Measurements from ENCODE around the gene LDLR. TPM values are rescaled to one million over a fixed set of nuclear protein-coding genes. Genes with fewer than 3 reads are reported as not detected.

The LDLR gene
- total and polyA plus RNA-seq, 2 of the 4 experiments (the other 2 are of a cell fraction), result 45.2 to 53.8 TPM

DNA sequence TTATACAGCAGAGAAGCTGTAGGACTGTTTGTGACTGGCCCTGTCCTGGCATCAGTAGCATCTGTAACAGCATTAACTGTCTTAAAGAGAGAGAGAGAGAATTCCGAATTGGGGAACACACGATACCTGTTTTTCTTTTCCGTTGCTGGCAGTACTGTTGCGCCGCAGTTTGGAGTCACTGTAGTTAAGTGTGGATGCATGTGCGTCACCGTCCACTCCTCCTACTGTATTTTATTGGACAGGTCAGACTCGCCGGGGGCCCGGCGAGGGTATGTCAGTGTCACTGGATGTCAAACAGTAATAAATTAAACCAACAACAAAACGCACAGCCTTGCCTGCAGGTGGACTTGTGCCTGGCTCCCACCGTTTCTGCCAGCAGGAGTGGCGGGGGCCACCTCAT lies 27.3 kb upstream of the LDLR start:
- in situ Hi-C loops (cut with MboI; ENCODE audit: low sequenced_read_pairs), result no loop called here
- Histone ChIP-seq H2BK120ac (ENCODE audit: low read depth, low read length) (no peak overlapping the region), H3K56ac (ENCODE audit: extremely low read depth, insufficient read depth, low read length) (no peak overlapping the region), H2BK5ac (ENCODE audit: low read depth, low read length, poor library complexity, severe bottlenecking) (no peak overlapping the region), H2AFZ (replicated peaks; ENCODE audit: low read length, poor library complexity) (no peak overlapping the region), H3K4me3 (ENCODE audit: insufficient read depth, low read depth, low read length) (no peak overlapping the region), H3K4me1 (ENCODE audit: control insufficient read depth, insufficient read depth, low read length) (no peaks in the 10 kb centered on the region), H3K4ac (ENCODE audit: low read depth, low read length) (no peak overlapping the region), H3K9ac (ENCODE audit: low read depth, low read length) (no peak overlapping the region), H4K5ac (ENCODE audit: low read depth, low read length) (no peak overlapping the region), H3K14ac (replicated peaks; ENCODE audit: low read depth, low read length) (no peak overlapping the region), H2BK20ac (ENCODE audit: low read depth, low read length) (no peak overlapping the region), H4K8ac (ENCODE audit: low read depth in 2 of 2, low read length in 2 of 2) (no peak overlapping the region), H3K36me3 (ENCODE audit: control insufficient read depth, insufficient read depth, low read length) (peaks cover 58% of the 10 kb centered on the region), H3K27me3 (ENCODE audit: control insufficient read depth, insufficient read depth, low read length) (no peaks in the 10 kb centered on the region), H3K9me3 (ENCODE audit: control insufficient read depth, insufficient read depth, low read length) (no peaks in the 10 kb centered on the region), H2BK15ac (ENCODE audit: low read depth, low read length) (no peak overlapping the region), H3K18ac (ENCODE audit: low read depth, low read length) (no peak overlapping the region), H3K23ac (ENCODE audit: low read depth, low read length) (no peak overlapping the region), H2AK9ac (replicated peaks; ENCODE audit: low read depth, low read length, poor library complexity) (no peak overlapping the region), H4K91ac (ENCODE audit: insufficient read depth, low read depth, low read length) (no peak overlapping the region), H3K79me1 (ENCODE audit: low read depth in 1 of 2, low read length in 2 of 2) (peaks cover 0 to 16% of the 10 kb centered on the region in 2 experiments; a peak in 1 of 4 replicates), H3K27ac (ENCODE audit: insufficient read depth, low read length) (no peak overlapping the region), H2AK5ac (ENCODE audit: low read depth, low read length) (no peak overlapping the region; the same call in 1 of the 2 replicates), H3K4me2 (ENCODE audit: low read depth, low read length) (no peak overlapping the region), H4K20me1 (ENCODE audit: insufficient read depth, low read length) (no peaks in the 10 kb centered on the region; the same call in 1 of the 2 replicates), H3K9me1 (ENCODE audit: insufficient read depth, low read length) (peaks cover 3% of the 10 kb centered on the region; the same call in 1 of the 2 replicates)
- DNase-seq (no peak), ATAC-seq (ENCODE audit: low read depth) (no peak)
- ChIA-PET POLR2A (ENCODE audit: unreplicated experiment) (no interaction called here), CTCF (no interaction called here)
- no peak for TF ChIP-seq SMC3 (IDR thresholded peaks at IDR 0.05; ENCODE audit: low read depth, low read length)
- no peak for TF ChIP-seq MAZ (IDR thresholded peaks at IDR 0.05; ENCODE audit: borderline replicate concordance, low read depth, low read length)
- TF ChIP-seq NFE2L2 (IDR thresholded peaks at IDR 0.05; ENCODE audit: low read depth, low read length), result no peak
- TF ChIP-seq, protein P1, sequence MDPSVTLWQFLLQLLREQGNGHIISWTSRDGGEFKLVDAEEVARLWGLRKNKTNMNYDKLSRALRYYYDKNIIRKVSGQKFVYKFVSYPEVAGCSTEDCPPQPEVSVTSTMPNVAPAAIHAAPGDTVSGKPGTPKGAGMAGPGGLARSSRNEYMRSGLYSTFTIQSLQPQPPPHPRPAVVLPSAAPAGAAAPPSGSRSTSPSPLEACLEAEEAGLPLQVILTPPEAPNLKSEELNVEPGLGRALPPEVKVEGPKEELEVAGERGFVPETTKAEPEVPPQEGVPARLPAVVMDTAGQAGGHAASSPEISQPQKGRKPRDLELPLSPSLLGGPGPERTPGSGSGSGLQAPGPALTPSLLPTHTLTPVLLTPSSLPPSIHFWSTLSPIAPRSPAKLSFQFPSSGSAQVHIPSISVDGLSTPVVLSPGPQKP (IDR thresholded peaks at IDR 0.05; ENCODE audit: borderline replicate concordance, low read depth, low read length), result no peak
- TF ChIP-seq CEBPB (IDR thresholded peaks at IDR 0.05; ENCODE audit: low read depth, low read length), result no peak
- TF ChIP-seq MXI1 (IDR thresholded peaks at IDR 0.05; ENCODE audit: borderline replicate concordance, low read depth, low read length), result no peak
- TF ChIP-seq, protein P2, sequence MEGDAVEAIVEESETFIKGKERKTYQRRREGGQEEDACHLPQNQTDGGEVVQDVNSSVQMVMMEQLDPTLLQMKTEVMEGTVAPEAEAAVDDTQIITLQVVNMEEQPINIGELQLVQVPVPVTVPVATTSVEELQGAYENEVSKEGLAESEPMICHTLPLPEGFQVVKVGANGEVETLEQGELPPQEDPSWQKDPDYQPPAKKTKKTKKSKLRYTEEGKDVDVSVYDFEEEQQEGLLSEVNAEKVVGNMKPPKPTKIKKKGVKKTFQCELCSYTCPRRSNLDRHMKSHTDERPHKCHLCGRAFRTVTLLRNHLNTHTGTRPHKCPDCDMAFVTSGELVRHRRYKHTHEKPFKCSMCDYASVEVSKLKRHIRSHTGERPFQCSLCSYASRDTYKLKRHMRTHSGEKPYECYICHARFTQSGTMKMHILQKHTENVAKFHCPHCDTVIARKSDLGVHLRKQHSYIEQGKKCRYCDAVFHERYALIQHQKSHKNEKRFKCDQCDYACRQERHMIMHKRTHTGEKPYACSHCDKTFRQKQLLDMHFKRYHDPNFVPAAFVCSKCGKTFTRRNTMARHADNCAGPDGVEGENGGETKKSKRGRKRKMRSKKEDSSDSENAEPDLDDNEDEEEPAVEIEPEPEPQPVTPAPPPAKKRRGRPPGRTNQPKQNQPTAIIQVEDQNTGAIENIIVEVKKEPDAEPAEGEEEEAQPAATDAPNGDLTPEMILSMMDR (conservative IDR thresholded peaks at IDR 0.05; ENCODE audit: low read depth, low read length), result no peak
- no peak for TF ChIP-seq CHD1 (IDR thresholded peaks at IDR 0.05; ENCODE audit: low read depth, low read length)
- TF ChIP-seq BHLHE40 (IDR thresholded peaks at IDR 0.05; ENCODE audit: low read depth, low read length), result no peak
- no peak for TF ChIP-seq POLR2A (IDR thresholded peaks at IDR 0.05; ENCODE audit: low read depth, low read length)
- no peak for TF ChIP-seq RFX5 (IDR thresholded peaks at IDR 0.05; ENCODE audit: low read depth, low read length)
- no peak for TF ChIP-seq RCOR1 (IDR thresholded peaks at IDR 0.05; ENCODE audit: insufficient replicate concordance, low read length)
- TF ChIP-seq, protein P3, sequence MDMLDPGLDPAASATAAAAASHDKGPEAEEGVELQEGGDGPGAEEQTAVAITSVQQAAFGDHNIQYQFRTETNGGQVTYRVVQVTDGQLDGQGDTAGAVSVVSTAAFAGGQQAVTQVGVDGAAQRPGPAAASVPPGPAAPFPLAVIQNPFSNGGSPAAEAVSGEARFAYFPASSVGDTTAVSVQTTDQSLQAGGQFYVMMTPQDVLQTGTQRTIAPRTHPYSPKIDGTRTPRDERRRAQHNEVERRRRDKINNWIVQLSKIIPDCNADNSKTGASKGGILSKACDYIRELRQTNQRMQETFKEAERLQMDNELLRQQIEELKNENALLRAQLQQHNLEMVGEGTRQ (IDR thresholded peaks at IDR 0.05; ENCODE audit: low read depth, low read length), result no peak
- WGBS, 2 experiments (ENCODE audit: extremely low coverage in 2 of 2, insufficient read length in 1 of 2), result 90% methylated on average over 4 of the region's 14 CpGs; no CpG with 5 or more reads in 1 of the 2 experiments
- intact Hi-C loops (cut with micrococcal nuclease), result no loop called here
- dilution Hi-C loops (cut with HindIII; ENCODE audit: low sequenced_read_pairs, unreplicated experiment), result no loop called here
- no TSS peak for BruUV-seq (replicated peaks)
